HG02852 (cell line): Measurements from ENCODE around the gene RUFY4.

Experiments used
- ATAC-seq: cut with Tn5 transposase; IDR thresholded peaks from one replicate; pipeline ENCODE4 v1.9.1; 2021; ENCODE audit warnings: mild to moderate bottlenecking, moderate library complexity; ENCODE audit not compliant: unreplicated experiment

Gene RUFY4

DNA sequence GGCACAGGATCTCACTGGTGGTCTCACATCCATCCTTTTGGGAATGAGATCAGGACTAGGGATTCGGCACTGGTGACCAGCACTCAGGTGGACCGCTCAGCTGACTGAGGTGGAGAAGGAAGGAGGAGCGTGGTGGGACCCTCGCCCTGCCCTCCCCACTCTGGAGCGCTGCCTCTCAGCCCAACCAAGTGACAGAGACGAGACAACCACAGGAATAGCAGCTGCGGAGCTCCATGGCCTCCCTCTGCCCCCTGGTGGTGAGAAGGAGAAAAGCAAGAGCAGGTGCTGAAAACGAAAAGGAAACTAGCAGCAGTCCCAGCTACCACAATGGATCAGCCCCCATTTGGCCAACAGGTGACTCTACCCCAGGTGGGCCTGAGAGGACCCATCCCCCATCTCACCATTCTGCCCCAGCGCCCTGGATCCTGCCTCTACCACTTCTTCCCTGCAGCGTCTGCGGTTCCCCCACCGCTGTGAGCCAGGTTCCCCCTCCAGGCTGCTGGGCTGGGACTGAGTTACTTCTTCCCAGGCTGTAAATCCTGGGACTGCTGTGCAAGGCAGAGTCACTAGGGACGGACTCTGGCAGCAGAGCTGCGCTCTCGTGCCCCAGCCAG lies at the start of gene RUFY4:
Gene RUFY4 (plus strand): TSS at position 533 of the 614 bp plus-strand sequence. CDS start 1,353 bp downstream, outside the sequence.
- peak; percentile 91 for ATAC-seq

- ATAC-seq, result no peak
Observed at GRCh38 chr2:218019411-218020060, 49.5 kb upstream of the RUFY4 start.

DNA sequence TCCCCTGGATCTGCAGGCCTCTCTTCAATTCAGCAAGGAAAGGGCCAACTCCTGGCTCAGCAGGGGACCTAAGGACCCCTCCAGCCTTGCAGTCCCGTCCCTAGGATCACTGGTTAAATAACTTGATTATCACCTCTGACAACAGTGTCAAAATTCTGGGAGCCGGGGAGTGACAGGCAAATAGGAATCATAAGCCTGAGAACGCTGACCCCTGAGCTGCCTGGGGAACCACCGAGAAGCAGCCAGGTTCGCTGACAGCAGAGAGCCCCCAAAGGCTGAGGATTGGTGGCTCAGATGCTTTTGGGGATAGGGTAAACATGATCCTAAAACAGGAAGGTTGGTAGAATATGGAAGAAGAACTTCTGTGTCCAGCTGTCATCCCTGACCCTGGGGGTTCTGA lies 48.8 kb upstream of the RUFY4 start:
- ATAC-seq, result no peak

DNA sequence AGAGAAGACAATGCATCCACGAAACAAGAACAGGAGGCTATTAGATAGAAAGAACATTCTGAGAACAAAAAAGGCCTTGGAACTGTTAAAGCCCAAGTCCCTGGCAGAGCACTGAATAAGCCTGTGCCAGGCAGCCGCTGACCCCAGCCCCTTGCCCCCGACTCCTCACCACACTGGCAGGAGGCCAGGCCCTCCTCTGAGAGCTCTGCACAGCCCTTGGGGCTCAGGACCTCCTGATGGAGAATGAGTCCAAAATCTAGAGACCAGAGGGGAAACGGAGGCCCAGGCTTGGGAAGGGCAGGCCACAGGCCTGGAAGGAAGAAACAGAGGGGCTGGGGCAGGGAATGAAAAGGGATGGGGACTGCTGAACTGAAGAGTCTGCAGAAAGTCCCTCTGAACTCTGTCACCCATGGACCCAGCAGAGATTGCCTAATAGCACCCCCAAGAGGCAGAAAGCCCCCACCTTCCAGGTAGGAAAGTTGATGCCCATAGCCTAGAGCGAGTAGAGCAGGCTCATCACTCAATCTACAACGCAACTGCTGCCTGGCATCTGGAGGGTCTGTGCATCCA lies 48.0 kb upstream of the RUFY4 start:
- no peak for ATAC-seq

DNA sequence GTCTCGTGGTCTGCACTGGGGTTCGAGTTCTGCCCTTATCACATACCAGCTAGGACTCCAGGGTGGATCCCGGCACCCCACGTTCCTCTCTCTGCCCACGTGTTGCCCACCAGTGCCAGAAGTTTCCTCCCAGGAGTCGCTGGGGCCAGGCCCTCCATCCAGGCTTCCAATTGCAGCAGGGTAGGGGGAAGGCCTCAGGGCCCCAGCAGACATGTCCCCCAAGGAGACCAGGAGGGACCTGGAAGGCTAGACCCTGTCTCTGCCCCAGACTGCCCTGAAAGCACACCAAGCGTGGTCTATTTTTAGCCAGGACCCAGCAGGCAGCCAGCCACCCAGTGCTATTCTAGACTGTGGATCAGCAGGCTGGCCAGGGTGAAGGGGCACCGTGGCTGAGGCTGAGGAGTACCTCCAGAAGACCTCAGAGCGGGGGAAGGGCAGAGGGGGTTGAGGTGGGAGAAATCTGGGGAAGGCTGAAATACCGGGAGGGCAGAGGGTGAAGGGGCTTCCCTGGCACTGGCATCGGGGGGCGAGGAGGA lies 47.4 kb upstream of the RUFY4 start:
- ATAC-seq, result no peak

DNA sequence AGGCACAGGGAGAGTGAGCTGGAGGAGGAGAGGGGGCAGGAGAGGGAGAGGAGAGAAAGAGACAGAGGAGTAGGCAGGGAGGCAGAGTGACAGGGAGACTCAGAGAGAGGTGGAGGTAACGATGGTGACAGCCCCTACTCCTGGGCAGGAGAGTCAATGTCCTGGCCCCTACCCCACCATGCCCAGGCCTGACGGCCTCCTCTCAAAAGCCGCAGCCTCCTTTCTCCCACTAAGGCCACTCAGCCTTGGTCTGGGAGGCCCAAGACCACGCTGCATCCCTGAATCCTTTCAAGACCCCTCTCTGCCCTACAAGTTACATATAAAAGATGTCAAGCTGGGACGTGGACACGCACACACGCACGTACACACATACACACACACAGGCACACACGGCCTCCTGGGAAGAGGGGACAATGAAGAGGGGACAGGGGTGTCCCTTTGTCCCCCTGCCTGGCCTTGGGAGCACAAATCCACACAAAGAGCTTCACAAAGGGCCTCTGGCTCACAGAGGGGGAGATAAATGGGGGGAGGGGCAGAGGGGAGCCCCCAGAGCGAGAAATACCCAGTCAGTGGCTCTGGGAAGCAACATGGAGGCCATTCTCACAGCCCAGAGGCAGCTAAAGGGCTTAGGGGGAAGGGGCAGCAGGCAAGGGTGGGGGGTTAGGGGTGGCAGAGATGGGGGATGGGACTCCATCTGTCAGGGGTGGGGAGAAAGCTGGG lies 46.8 kb upstream of the RUFY4 start:
- no peak for ATAC-seq

- ATAC-seq, result no peak
Observed at GRCh38 chr2:218022851-218023530, 46.1 kb upstream of the RUFY4 start.

GRCh38 chr2:218023636-218024035 lies 45.4 kb upstream of the RUFY4 start:
- no peak for ATAC-seq

GRCh38 chr2:218024336-218024735 lies 44.7 kb upstream of the RUFY4 start:
- ATAC-seq, result no peak

DNA sequence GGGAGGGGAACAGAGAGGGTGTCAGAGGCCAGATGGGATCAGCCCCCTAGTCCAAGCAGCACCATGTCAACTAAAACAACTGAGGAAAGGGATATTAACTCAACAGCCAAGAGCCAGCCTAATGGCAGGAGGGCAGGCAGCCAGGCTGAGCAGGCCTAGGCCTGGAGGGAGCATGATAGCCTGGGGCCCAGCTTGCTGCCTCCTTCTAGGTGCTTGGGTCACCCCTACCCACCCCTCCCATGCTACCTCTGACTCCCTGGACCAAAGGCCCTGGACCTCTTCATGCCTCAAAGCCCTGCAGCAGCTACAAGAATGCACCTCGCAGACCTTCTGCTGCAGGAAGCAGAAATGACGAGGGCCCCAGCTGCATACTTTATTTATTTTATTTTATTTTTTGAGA lies 44.2 kb upstream of the RUFY4 start:
- no peak for ATAC-seq

- ATAC-seq, result no peak
Observed at GRCh38 chr2:218026244-218026643, 42.8 kb upstream of the RUFY4 start.

- ATAC-seq, result no peak
Observed at GRCh38 chr2:218026676-218027425, 42.2 kb upstream of the RUFY4 start.

- ATAC-seq, result no peak
Observed at GRCh38 chr2:218027426-218028188, 41.4 kb upstream of the RUFY4 start.

DNA sequence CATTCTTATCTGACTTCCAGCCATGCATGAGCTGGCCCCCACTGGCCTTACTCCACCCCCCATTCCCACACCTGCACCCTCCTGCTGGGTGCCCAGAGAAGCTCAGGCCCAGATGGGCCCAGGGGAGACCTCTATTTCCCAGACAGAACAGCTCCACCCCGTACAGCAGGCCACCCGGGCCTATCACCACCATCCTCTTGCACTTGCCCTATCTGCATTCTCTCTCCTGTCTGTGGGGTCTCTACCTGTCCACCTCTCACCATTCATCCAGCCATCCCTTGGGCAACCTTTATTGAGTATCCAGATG lies 40.9 kb upstream of the RUFY4 start:
- ATAC-seq, result no peak

GRCh38 chr2:218028562-218029348 lies 40.3 kb upstream of the RUFY4 start:
- ATAC-seq, result no peak

GRCh38 chr2:218029366-218030360 lies 39.4 kb upstream of the RUFY4 start:
- ATAC-seq, result no peak

DNA sequence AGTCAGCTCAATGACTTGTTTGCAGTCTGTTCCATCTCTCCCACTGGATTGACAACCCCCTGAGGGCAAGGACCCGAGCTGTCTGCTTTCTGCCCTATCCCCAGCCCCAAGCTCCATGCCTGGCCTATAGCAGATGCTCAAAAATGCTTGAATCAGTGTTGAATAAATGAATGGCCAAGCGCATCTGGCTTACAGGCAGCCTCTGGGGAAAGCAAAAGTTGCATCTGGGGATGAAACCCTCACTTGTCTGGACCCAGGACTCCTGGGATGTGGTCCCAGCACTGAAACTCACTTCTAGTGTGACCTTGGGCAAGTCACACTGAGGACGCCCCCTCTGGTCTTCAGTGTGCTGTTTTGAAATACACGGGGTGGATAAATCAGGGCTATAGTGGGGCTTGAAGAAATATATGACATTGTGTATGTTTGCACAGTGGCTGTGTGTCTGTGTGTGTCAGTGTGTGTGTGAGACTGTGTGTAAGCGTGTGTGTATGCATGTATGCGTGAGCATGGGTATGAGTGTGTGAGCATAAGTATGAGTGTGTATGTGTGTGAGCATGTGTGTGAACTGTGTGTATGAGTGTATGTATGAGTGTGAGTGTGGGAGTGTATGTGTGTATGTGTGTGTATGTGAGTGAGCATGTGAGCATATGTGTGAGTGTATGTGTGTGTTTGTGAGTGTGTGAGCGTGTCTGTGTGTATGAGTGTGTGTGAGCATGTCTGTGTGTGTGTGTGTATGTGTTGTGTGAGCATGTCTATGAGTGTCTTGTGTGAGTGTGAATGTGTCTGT lies 38.5 kb upstream of the RUFY4 start:
- no peak for ATAC-seq
